Activated naive CD8-positive, alpha-beta T cell treated with anti-CD3 and anti-CD28 coated beads, Interleukin-2, amount 10 ng/mL, durations not matched to agents 7 days and 5 days (primary cell): ENCODE measurements around the gene OSTF1. TPM values are rescaled to one million over a fixed set of nuclear protein-coding genes. Genes with fewer than 3 reads are reported as not detected.
A peak's percentile ranks its signal among the peaks of the same experiment; 100 is the strongest.

Source experiments
- ATAC-seq: fragments of 150-1000 bp; cut with Tn5 transposase; one replicate; pipeline ENCODE4 v1.10.0; 2021; ENCODE audit warnings: low read depth, moderate library complexity
- POLR2A ChIA-PET: fragments of 350-600 bp; sonication (Branson Sonifier 250); formaldehyde crosslinking; loops from one replicate; lab custom pipeline; 2021; ENCODE audit warnings: antibody characterized with exemption; lab: Charles Lee
- DNase-seq: peaks from one replicate; pipeline ENCODE4 v3.0.0; 2021
- H3K27ac Mint-ChIP-seq: one replicate; pipeline ENCODE4 v1.8.0; 2022; ENCODE audit warnings: mild to moderate bottlenecking, mixed read lengths
- H3K27me3 Mint-ChIP-seq: one replicate; pipeline ENCODE4 v1.8.0; 2022; ENCODE audit warnings: mild to moderate bottlenecking, moderate library complexity, mixed read lengths
- H3K36me3 Mint-ChIP-seq: one replicate; pipeline ENCODE4 v1.8.0; 2021; ENCODE audit warnings: mild to moderate bottlenecking, mixed read lengths
- H3K4me1 Mint-ChIP-seq: one replicate; pipeline ENCODE4 v1.8.0; 2021; ENCODE audit warnings: mixed read lengths
- H3K4me3 Mint-ChIP-seq: one replicate; pipeline ENCODE4 v1.8.0; 2022; ENCODE audit warnings: mild to moderate bottlenecking, moderate library complexity, mixed read lengths
- H3K9me3 Mint-ChIP-seq: one replicate; pipeline ENCODE4 v1.8.0; 2021; ENCODE audit warnings: mixed read lengths
- total RNA-seq, 2 experiments: library from RNA; stranded (reverse); gene quantifications; one replicate each; pipeline ENCODE4 v1.2.3, GENCODE V29; 2021

The OSTF1 gene
- total RNA-seq, 2 experiments from 2014 or later, result 99.9 to 108 TPM

- Mint-ChIP-seq H3K27ac (peak overlapping the region; percentile 64), H3K27me3 (no peaks in the 10 kb centered on the region), H3K9me3 (peaks cover 1% of the 10 kb centered on the region), H3K4me3 (peak overlapping the region; percentile 47), H3K36me3 (peaks cover 87% of the 10 kb centered on the region), H3K4me1 (peaks cover 39% of the 10 kb centered on the region)
- ATAC-seq (no peak), DNase-seq (no peak)
- POLR2A ChIA-PET, result interaction anchor here (0.6 to 1.2 kb wide), 2 partner anchors 51 to 52 kb away, joined by 3 to 6 read pairs; partner anchors contain the start of gene NMRK1
These were observed 50.1 kb downstream of the OSTF1 start for GRCh38 chr9:75138260-75139040.

GRCh38 chr9:75139201-75139600 is 50.9 kb downstream of the OSTF1 start:
- Mint-ChIP-seq H3K36me3 (peaks cover 90% of the 10 kb centered on the region), H3K27ac (peak overlapping the region; percentile 34), H3K9me3 (peaks cover 1% of the 10 kb centered on the region), H3K4me3 (peak overlapping the region; percentile 8), H3K4me1 (peaks cover 42% of the 10 kb centered on the region), H3K27me3 (no peaks in the 10 kb centered on the region)
- POLR2A ChIA-PET, result interaction anchor here (1.2 kb wide), 1 partner anchor 51 kb away, joined by 3 read pairs; the partner anchor contains the start of gene NMRK1
- ATAC-seq, result no peak
- no peak for DNase-seq

- POLR2A ChIA-PET, result no interaction called here
- H3K9me3 Mint-ChIP-seq, result peaks cover 7% of the 10 kb centered on the region
- peaks cover 93% of the 10 kb centered on the region for H3K36me3 Mint-ChIP-seq
- H3K4me3 Mint-ChIP-seq, result no peak overlapping the region
- H3K4me1 Mint-ChIP-seq, result peaks cover 43% of the 10 kb centered on the region
- peak overlapping the region; percentile 21 for H3K27ac Mint-ChIP-seq
- no peak for DNase-seq
- ATAC-seq, result no peak
- no peaks in the 10 kb centered on the region for H3K27me3 Mint-ChIP-seq
These were observed 51.9 kb downstream of the OSTF1 start for GRCh38 chr9:75140261-75140660.

- Mint-ChIP-seq H3K27me3 (no peaks in the 10 kb centered on the region), H3K36me3 (peaks cover 88% of the 10 kb centered on the region), H3K27ac (peak overlapping the region; percentile 87), H3K4me3 (peak overlapping the region; percentile 64), H3K4me1 (peaks cover 52% of the 10 kb centered on the region), H3K9me3 (peaks cover 8% of the 10 kb centered on the region)
- no peak for DNase-seq
- ATAC-seq, result peak; percentile 78
- POLR2A ChIA-PET, result interaction anchor here (0.6 to 1.1 kb wide), 3 partner anchors 10 to 55 kb away, joined by 3 to 4 read pairs (median 4); partner anchors contain the start of gene NMRK1
These were observed 53.9 kb downstream of the OSTF1 start for GRCh38 chr9:75142202-75142601.

GRCh38 chr9:75146229-75146628 is 57.9 kb downstream of the OSTF1 start:
- no peaks in the 10 kb centered on the region for H3K27me3 Mint-ChIP-seq
- H3K4me3 Mint-ChIP-seq, result no peak overlapping the region
- peaks cover 62% of the 10 kb centered on the region for H3K4me1 Mint-ChIP-seq
- ATAC-seq, result no peak
- POLR2A ChIA-PET, result interaction anchor here (0.6 to 0.9 kb wide), 2 partner anchors 54 to 56 kb away, joined by 3 read pairs; no protein-coding TSS in a partner anchor
- H3K27ac Mint-ChIP-seq, result peak overlapping the region; percentile 62
- DNase-seq, result no peak
- H3K36me3 Mint-ChIP-seq, result peaks cover 58% of the 10 kb centered on the region
- peaks cover 8% of the 10 kb centered on the region for H3K9me3 Mint-ChIP-seq

- H3K27ac Mint-ChIP-seq, result peak overlapping the region; percentile 89
- POLR2A ChIA-PET, result interaction anchor here (5.0 kb wide), 1 partner anchor 59 kb away, joined by 40 read pairs; the partner anchor contains the start of genes NMRK1 and OSTF1
- H3K36me3 Mint-ChIP-seq, result peaks cover 47% of the 10 kb centered on the region
- no peak for DNase-seq
- peak; percentile 35 for ATAC-seq
- peaks cover 67% of the 10 kb centered on the region for H3K4me1 Mint-ChIP-seq
- H3K27me3 Mint-ChIP-seq, result no peaks in the 10 kb centered on the region
- peak overlapping the region; percentile 78 for H3K4me3 Mint-ChIP-seq
- H3K9me3 Mint-ChIP-seq, result peaks cover 7% of the 10 kb centered on the region
These were observed 59.3 kb downstream of the OSTF1 start for GRCh38 chr9:75147638-75148037.

- Mint-ChIP-seq H3K36me3 (peaks cover 38% of the 10 kb centered on the region), H3K4me3 (peak overlapping the region; percentile 78), H3K9me3 (peaks cover 7% of the 10 kb centered on the region), H3K27ac (peak overlapping the region; percentile 89), H3K27me3 (no peaks in the 10 kb centered on the region), H3K4me1 (peaks cover 68% of the 10 kb centered on the region)
- ATAC-seq (peak; percentile 49), DNase-seq (no peak)
- POLR2A ChIA-PET, result interaction anchor here (1.0 to 5.0 kb wide), 4 partner anchors 22 to 1246 kb away, joined by 4 to 40 read pairs (median 5); partner anchors contain the start of genes CARNMT1, NMRK1, OSTF1 and RFK
These were observed 60.2 kb downstream of the OSTF1 start for GRCh38 chr9:75148561-75148960.

- DNase-seq (no peak), ATAC-seq (no peak)
- POLR2A ChIA-PET, result interaction anchor here (5.0 kb wide), 1 partner anchor 61 kb away, joined by 40 read pairs; the partner anchor contains the start of genes NMRK1 and OSTF1
- Mint-ChIP-seq H3K36me3 (peaks cover 27% of the 10 kb centered on the region), H3K4me3 (peak overlapping the region; percentile 64), H3K27ac (peak overlapping the region; percentile 88), H3K27me3 (no peaks in the 10 kb centered on the region), H3K4me1 (peaks cover 64% of the 10 kb centered on the region), H3K9me3 (peaks cover 6% of the 10 kb centered on the region)
These were observed 61.5 kb downstream of the OSTF1 start for GRCh38 chr9:75149841-75150241.

- Mint-ChIP-seq H3K9me3 (no peaks in the 10 kb centered on the region), H3K36me3 (peaks cover 23% of the 10 kb centered on the region), H3K4me1 (peaks cover 59% of the 10 kb centered on the region), H3K27me3 (no peaks in the 10 kb centered on the region), H3K4me3 (peak overlapping the region; percentile 64), H3K27ac (peak overlapping the region; percentile 88)
- POLR2A ChIA-PET, result interaction anchor here (5.0 kb wide), 1 partner anchor 62 kb away, joined by 40 read pairs; the partner anchor contains the start of genes NMRK1 and OSTF1
- DNase-seq, result no peak
- ATAC-seq, result no peak
These were observed 62.2 kb downstream of the OSTF1 start for GRCh38 chr9:75150512-75150911.

GRCh38 chr9:75152416-75152815 is 64.1 kb downstream of the OSTF1 start:
- H3K4me1 Mint-ChIP-seq, result peaks cover 54% of the 10 kb centered on the region

GRCh38 chr9:75156858-75157257 is 68.5 kb downstream of the OSTF1 start:
- Mint-ChIP-seq H3K27ac (no peak overlapping the region), H3K4me1 (peaks cover 21% of the 10 kb centered on the region), H3K27me3 (no peaks in the 10 kb centered on the region), H3K36me3 (peaks cover 24% of the 10 kb centered on the region), H3K4me3 (no peak overlapping the region), H3K9me3 (no peaks in the 10 kb centered on the region)
- ATAC-seq, result no peak
- DNase-seq, result no peak
- POLR2A ChIA-PET, result no interaction called here

More at GRCh38 chr9:75152416-75152815, 64.1 kb downstream of the OSTF1 start:
- Mint-ChIP-seq H3K27me3 (no peaks in the 10 kb centered on the region), H3K9me3 (no peaks in the 10 kb centered on the region), H3K27ac (peak overlapping the region; percentile 90), H3K36me3 (peaks cover 22% of the 10 kb centered on the region), H3K4me3 (peak overlapping the region; percentile 60)
- POLR2A ChIA-PET, result interaction anchor here (0.9 to 1.9 kb wide), 4 partner anchors 10 to 1424 kb away, joined by 3 to 22 read pairs (median 4); partner anchors contain the start of genes CARNMT1, NMRK1 and OSTF1
- ATAC-seq (peak; percentile 82), DNase-seq (peak; percentile 56)

GRCh38 chr9:75161116-75161857 is 73.0 kb downstream of the OSTF1 start:
- peaks cover 7% of the 10 kb centered on the region for H3K4me1 Mint-ChIP-seq
- DNase-seq (no peak), ATAC-seq (no peak)
- POLR2A ChIA-PET, result no interaction called here
- H3K27ac Mint-ChIP-seq, result no peak overlapping the region
- H3K27me3 Mint-ChIP-seq, result no peaks in the 10 kb centered on the region
- peaks cover 5% of the 10 kb centered on the region for H3K9me3 Mint-ChIP-seq
- peaks cover 47% of the 10 kb centered on the region for H3K36me3 Mint-ChIP-seq
- no peak overlapping the region for H3K4me3 Mint-ChIP-seq

- H3K36me3 Mint-ChIP-seq, result peaks cover 56% of the 10 kb centered on the region
- H3K4me1 Mint-ChIP-seq, result peaks cover 16% of the 10 kb centered on the region
- POLR2A ChIA-PET, result no interaction called here
- no peaks in the 10 kb centered on the region for H3K27me3 Mint-ChIP-seq
- peaks cover 16% of the 10 kb centered on the region for H3K9me3 Mint-ChIP-seq
- DNase-seq, result no peak
- no peak overlapping the region for H3K27ac Mint-ChIP-seq
- H3K4me3 Mint-ChIP-seq, result no peak overlapping the region
- ATAC-seq, result no peak
These were observed 75.5 kb downstream of the OSTF1 start for GRCh38 chr9:75163764-75164163.
